Gastroesophageal sphincter (tissue), 4 donors: ENCODE measurements around the gene FAR2. TPM values are rescaled to one million over a fixed set of nuclear protein-coding genes. Genes with fewer than 3 reads are reported as not detected.

Experiments
- ATAC-seq: fragments of 150-250 bp; one replicate; pipeline ENCODE4 v1.9.1; 2016; ENCODE audit warnings: mild to moderate bottlenecking, moderate library complexity
- H3K27ac ChIP-seq, 4 donors: fragments of 200-600 bp; sonication (generic) in 3 of 4; 1 replicate in 3 of 4; 2 replicates in 1 of 4; pipeline ENCODE4 v1.5.1; 2016 to 2019
- H3K27me3 ChIP-seq: fragments of 200-600 bp; sonication (generic); one replicate; pipeline ENCODE4 v1.5.1; 2019
- H3K36me3 ChIP-seq, 2 donors: fragments of 200-600 bp; sonication (generic); one replicate each; pipeline ENCODE4 v1.5.1; 2019; ENCODE audit warnings: control low read depth in 1 of 2
- H3K4me1 ChIP-seq, 3 donors: fragments of 200-600 bp; sonication (generic); 1 replicate in 2 of 3; 2 replicates in 1 of 3; pipeline ENCODE4 v1.5.1; 2016 to 2019; ENCODE audit warnings: control low read depth in 2 of 3
- H3K4me3 ChIP-seq, 2 donors: fragments of 200-600 bp; sonication (generic); one replicate each; pipeline ENCODE4 v1.5.1; 2019; ENCODE audit warnings: mild to moderate bottlenecking in 1 of 2, moderate library complexity in 1 of 2
- H3K9me3 ChIP-seq, 3 donors: fragments of 200-600 bp; sonication (generic); one replicate each; pipeline ENCODE4 v1.5.1; 2017 to 2019; ENCODE audit warnings: control low read depth in 2 of 3
- EP300 ChIP-seq: sonication (generic); formaldehyde crosslinking; IDR thresholded peaks from one replicate; pipeline ENCODE4 v1.6.1; 2017; ENCODE audit warnings: antibody characterized with exemption, mild to moderate bottlenecking
- POLR2A ChIP-seq, 2 donors: fragments of 450-650 bp; IDR thresholded peaks; one replicate each; pipeline ENCODE4 v1.6.1; 2017; ENCODE audit warnings: antibody characterized with exemption in 2 of 2, mild to moderate bottlenecking in 2 of 2, moderate library complexity in 1 of 2
- POLR2AphosphoS5 ChIP-seq: sonication (generic); formaldehyde crosslinking; IDR thresholded peaks from one replicate; pipeline ENCODE4 v1.6.1; 2017; ENCODE audit warnings: antibody characterized with exemption
- WGBS, 2 donors: methylation state at CpG; one replicate each; pipeline ENCODE4 v1.1.5; 2018; ENCODE audit warnings: low coverage in 1 of 2; 5-methylcytosine and 5-hydroxymethylcytosine counted together
- total RNA-seq, 4 donors: library from RNA; depleted of rRNA; stranded (reverse); fragments of >200 nt; gene quantifications; one replicate each; pipeline ENCODE4 v1.1.0, GENCODE V29; 2016
- TF ChIP-seq, protein P1 (sequence below), 4 experiments: fragments of 200-600 bp in 2 of 4; fragments of 450-650 bp in 2 of 4; sonication (generic) in 1 of 4; IDR thresholded peaks; one replicate each; pipeline ENCODE4 v1.5.1; 2017 to 2019; ENCODE audit warnings: antibody characterized with exemption in 4 of 4, mild to moderate bottlenecking in 2 of 4, moderate library complexity in 2 of 4

FAR2 gene
- total RNA-seq, 4 donors from 2014 or later: 8.8 to 15.8 (median 11.9) TPM

DNA sequence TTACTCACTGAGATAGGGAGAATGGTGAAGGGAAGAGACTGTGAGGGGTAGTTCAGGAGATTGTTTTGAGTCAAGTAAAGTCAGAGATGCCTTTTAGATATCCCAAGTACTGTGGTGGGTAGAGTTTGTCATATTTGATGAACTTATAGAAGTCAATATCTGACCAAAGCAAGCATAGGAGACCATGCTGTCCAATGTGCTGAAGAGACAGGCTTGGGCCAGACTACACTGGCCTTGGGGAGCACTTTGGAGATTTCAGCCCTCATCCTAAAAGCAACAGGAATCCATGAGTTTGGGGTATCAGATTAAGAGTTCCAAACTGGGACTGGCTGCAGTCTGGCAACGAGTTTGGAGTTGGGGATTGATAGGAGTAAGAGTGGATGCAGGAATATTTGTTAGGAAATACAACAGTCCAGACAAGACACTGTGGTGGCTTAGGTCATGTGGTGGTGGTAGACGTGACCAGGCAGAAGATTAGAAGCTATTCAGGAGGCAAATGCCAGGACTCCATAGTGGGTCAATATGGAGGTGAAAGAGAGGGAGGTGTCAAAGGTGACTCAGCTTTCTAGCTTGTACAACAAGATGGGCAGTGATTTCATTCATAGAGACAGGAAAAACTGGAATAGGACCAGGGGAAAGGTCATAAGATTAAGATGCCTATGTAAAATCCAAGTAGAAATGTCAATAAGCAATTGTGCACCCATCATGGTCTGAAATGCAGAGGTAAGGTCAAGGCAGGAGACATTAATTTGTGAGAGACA is 81.9 kb downstream of the FAR2 start:
- H3K4me3 ChIP-seq: no peak overlapping the region
- H3K36me3 ChIP-seq: no peaks in the 10 kb centered on the region
- WGBS, 2 donors: 72 to 100% methylated on average over 2 of the region's 2 CpGs
- TF ChIP-seq POLR2AphosphoS5 (no peak), POLR2A (IDR thresholded peaks at IDR 0.05) (no peak), EP300 (no peak)
- TF ChIP-seq, protein P1, sequence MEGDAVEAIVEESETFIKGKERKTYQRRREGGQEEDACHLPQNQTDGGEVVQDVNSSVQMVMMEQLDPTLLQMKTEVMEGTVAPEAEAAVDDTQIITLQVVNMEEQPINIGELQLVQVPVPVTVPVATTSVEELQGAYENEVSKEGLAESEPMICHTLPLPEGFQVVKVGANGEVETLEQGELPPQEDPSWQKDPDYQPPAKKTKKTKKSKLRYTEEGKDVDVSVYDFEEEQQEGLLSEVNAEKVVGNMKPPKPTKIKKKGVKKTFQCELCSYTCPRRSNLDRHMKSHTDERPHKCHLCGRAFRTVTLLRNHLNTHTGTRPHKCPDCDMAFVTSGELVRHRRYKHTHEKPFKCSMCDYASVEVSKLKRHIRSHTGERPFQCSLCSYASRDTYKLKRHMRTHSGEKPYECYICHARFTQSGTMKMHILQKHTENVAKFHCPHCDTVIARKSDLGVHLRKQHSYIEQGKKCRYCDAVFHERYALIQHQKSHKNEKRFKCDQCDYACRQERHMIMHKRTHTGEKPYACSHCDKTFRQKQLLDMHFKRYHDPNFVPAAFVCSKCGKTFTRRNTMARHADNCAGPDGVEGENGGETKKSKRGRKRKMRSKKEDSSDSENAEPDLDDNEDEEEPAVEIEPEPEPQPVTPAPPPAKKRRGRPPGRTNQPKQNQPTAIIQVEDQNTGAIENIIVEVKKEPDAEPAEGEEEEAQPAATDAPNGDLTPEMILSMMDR (IDR thresholded peaks at IDR 0.05): no peak
- no peak overlapping the region for H3K27ac ChIP-seq
- H3K4me1 ChIP-seq: no peaks in the 10 kb centered on the region
- no peaks in the 10 kb centered on the region for H3K27me3 ChIP-seq
- no peaks in the 10 kb centered on the region for H3K9me3 ChIP-seq
- ATAC-seq: no peak

DNA sequence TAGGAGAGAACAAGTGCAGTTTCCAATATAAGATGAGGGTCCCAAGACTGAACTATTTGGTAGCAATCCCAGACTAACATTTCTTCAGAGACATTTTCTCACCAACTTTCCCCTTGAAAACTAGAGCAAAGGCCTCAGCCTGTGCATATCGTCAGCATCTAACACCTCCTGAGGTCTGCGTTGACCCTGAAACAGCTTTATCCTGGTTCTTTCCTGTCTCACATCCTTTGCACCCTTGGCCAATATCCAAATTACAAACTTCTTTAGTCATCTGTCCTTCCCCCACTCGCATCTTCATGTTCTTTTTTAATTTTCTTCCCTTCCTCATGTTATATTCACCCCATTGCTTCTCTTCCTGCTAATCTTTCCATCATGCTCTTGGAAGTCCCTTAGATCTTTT is 83.0 kb downstream of the FAR2 start:
- 84 to 86% methylated on average over 1 to 3 of the region's 3 CpGs for WGBS, 2 donors
- ATAC-seq: no peak
- no peaks in the 10 kb centered on the region for H3K36me3 ChIP-seq
- H3K4me3 ChIP-seq: no peak overlapping the region
- TF ChIP-seq POLR2AphosphoS5: no peak
- no peaks in the 10 kb centered on the region for H3K9me3 ChIP-seq
- no peak overlapping the region for H3K27ac ChIP-seq
- H3K4me1 ChIP-seq: no peaks in the 10 kb centered on the region
- no peaks in the 10 kb centered on the region for H3K27me3 ChIP-seq

DNA sequence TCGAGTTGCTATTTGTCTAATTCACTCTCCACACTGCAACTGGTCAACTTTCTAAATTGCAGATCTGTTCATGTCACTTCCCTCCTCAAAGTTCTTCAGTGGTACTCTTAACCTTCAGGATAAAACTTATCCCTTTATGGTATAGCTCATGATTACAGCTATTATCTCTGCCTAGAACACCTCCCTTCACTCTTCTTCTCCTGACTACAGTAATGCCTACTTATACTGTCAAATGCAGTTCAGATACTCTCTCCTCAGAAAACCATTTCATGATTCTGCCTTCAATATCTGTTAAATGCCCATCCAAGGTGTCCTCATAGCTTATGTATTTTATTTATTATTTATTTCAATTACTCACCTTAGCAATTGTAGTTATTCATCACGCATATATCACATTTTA is 85.5 kb downstream of the FAR2 start:
- no peak overlapping the region for H3K27ac ChIP-seq
- H3K9me3 ChIP-seq: no peaks in the 10 kb centered on the region
- H3K36me3 ChIP-seq: no peaks in the 10 kb centered on the region
- 76 to 82% methylated on average over 2 of the region's 2 CpGs for WGBS, 2 donors
- no peaks in the 10 kb centered on the region for H3K4me1 ChIP-seq
- TF ChIP-seq, protein P1 (IDR thresholded peaks at IDR 0.05): no peak
- TF ChIP-seq POLR2A (IDR thresholded peaks at IDR 0.05) (no peak), EP300 (no peak), POLR2AphosphoS5 (no peak)
- H3K27me3 ChIP-seq: no peaks in the 10 kb centered on the region
- no peak overlapping the region for H3K4me3 ChIP-seq
- ATAC-seq: no peak

DNA sequence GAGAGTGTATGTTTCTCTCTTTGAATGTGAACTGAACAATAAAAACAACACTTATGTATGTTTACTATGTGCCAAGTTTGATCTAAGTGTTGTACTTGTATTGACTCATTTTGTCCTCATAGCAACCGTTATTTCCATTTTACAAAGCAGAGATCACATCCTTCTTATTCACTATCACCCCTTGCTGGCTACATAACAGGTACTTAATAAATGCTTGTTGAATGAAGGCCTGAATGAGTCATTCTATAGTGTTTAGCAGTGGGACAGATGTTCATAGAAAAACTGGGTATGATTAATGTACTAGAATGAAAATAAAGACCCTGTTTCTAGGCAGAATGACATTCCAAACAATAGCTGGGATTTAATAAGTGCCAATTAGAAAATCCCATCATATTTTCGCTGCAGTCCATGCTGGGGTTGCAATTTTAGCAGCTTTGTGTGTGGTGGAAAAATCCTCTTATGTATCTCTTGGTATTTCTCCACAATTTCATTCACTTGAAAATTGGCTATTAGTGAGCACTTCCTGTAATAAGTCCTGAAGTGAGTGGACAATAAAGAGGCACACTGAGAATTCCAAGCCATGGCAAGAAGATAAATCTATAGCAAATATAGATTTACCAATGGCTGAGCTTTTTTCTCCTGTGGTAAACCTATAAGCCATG is 86.0 kb downstream of the FAR2 start:
- H3K9me3 ChIP-seq: no peaks in the 10 kb centered on the region
- 27 to 49% methylated on average over 2 of the region's 2 CpGs for WGBS, 2 donors
- peaks cover 0 to 2% (median 0%) of the 10 kb centered on the region in 3 donors for H3K4me1 ChIP-seq
- H3K27me3 ChIP-seq: no peaks in the 10 kb centered on the region
- no peak for ATAC-seq
- H3K36me3 ChIP-seq: no peaks in the 10 kb centered on the region
- TF ChIP-seq POLR2AphosphoS5: no peak
- TF ChIP-seq, protein P1 (IDR thresholded peaks at IDR 0.05): no peak
- TF ChIP-seq POLR2A (IDR thresholded peaks at IDR 0.05): no peak
- TF ChIP-seq EP300: no peak
- no peak overlapping the region for H3K27ac ChIP-seq
- no peak overlapping the region for H3K4me3 ChIP-seq

DNA sequence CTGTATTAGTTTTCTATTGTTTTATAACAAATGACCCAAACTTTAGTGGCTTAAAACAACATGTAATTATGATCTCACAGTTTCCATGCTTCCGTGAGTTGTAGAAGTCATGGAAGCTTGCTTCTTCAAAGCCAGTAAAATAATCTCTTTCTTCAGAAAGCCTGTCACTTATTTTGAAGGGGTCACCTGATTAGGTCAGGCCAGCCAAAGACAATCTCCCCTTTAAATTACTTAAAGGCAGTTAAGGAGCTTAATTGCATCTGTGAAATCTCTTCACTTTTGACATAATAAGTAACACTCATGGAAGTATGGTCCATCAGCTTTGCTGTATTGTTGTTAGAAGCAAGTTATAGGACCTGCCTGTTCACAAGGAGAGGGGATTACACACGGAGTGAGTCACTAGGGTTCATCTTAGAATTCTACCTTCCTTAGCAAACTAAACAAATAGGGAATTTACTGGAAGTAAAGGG is 89.8 kb downstream of the FAR2 start:
- H3K27me3 ChIP-seq: no peaks in the 10 kb centered on the region
- 59 to 65% methylated on average over 2 of the region's 2 CpGs for WGBS, 2 donors
- peaks cover 13 to 26% (median 14%) of the 10 kb centered on the region in 3 donors for H3K4me1 ChIP-seq
- H3K36me3 ChIP-seq: no peaks in the 10 kb centered on the region
- ATAC-seq: no peak
- no peak for TF ChIP-seq EP300
- TF ChIP-seq POLR2A (IDR thresholded peaks at IDR 0.05): no peak
- TF ChIP-seq, protein P1 (IDR thresholded peaks at IDR 0.05): no peak
- TF ChIP-seq POLR2AphosphoS5: no peak
- no peak overlapping the region for H3K27ac ChIP-seq
- no peaks in the 10 kb centered on the region for H3K9me3 ChIP-seq
- H3K4me3 ChIP-seq: no peak overlapping the region
